Adrenal gland (tissue), 12 donors: ENCODE measurements around the gene LRIG1. TPM values are rescaled to one million over a fixed set of nuclear protein-coding genes. Genes with fewer than 3 reads are reported as not detected.

ENCODE experiments used
- DNase-seq, 7 donors: peaks; one replicate each; pipeline ENCODE4 v3.0.0-alpha.2; 2019 to 2020
- H3K27ac ChIP-seq, 5 donors: fragments of 200-600 bp; sonication (generic) in 4 of 5; 1 replicate in 3 of 5; 2 replicates in 2 of 5; pipeline versions ENCODE4 v1.5.1 to v1.8.0; 2016 to 2020; ENCODE audit warnings: mild to moderate bottlenecking in 1 of 5
- H3K27me3 ChIP-seq: fragments of 200-600 bp; 2 replicates; pipeline ENCODE4 v1.8.0; 2021
- H3K36me3 ChIP-seq, 2 donors: fragments of 200-600 bp; replicated peaks in 1 of 2; 1 replicate in 1 of 2; 2 replicates in 1 of 2; pipeline versions ENCODE4 v1.5.1 to v1.8.0; 2018 to 2022
- H3K4me1 ChIP-seq, 2 donors: fragments of 200-600 bp; replicated peaks in 1 of 2; 1 replicate in 1 of 2; 2 replicates in 1 of 2; pipeline versions ENCODE4 v1.5.1 to v1.8.0; 2018 to 2021
- H3K4me3 ChIP-seq, 4 donors: fragments of 200-600 bp; sonication (generic) in 3 of 4; one replicate each; pipeline ENCODE4 v1.5.1; 2016 to 2018
- H3K9me3 ChIP-seq, 3 donors: fragments of 200-600 bp; sonication (generic) in 1 of 3; replicated peaks in 1 of 3; 1 replicate in 2 of 3; 2 replicates in 1 of 3; pipeline versions ENCODE4 v1.5.1 to v1.8.0; 2016 to 2021
- POLR2A ChIP-seq, 2 donors: fragments of 450-650 bp; IDR thresholded peaks; one replicate each; pipeline ENCODE4 v1.6.1; 2017; ENCODE audit warnings: antibody characterized with exemption in 2 of 2, mild to moderate bottlenecking in 2 of 2, moderate library complexity in 1 of 2
- WGBS, 4 donors: extraction: QIAGEN DNeasy Blood & Tissue Kit in 2 of 4; methylation state at CpG; one replicate each; pipeline versions ENCODE4 v1.1.5 to v1.1.7; 2013 to 2017; 5-methylcytosine and 5-hydroxymethylcytosine counted together
- intact Hi-C, 2 donors: fragments of 100-400 bp; cut with DNase I; formaldehyde crosslinking; loops; one replicate each; pipeline versions ENCODE4 v1.14.1 to v1.15.0; 2022 to 2023
- polyA plus RNA-seq, 3 donors: library from polyadenylated mRNA; stranded (reverse); fragments of 200-250 nt in 2 of 3; fragments of 350-450 nt in 1 of 3; fragmentation: Illumina TruSeq in 1 of 3; extraction: RNeasy Lipid Tissue Mini Kit (QIAGEN cat#74804) in 1 of 3; gene quantifications; one replicate each; pipeline ENCODE4 v1.2.3, GENCODE V29; 2013 to 2014
- total RNA-seq, 9 donors: library from RNA; depleted of rRNA in 4 of 9; stranded (reverse); fragments of >200 nt in 4 of 9; fragments of 120-200 nt in 1 of 9; fragmentation: NEBNext Ultra II Directional in 1 of 9; extraction: Animal tissue kit (Norgen Biotek cat#: 25700) in 1 of 9; gene quantifications; one replicate each; pipeline versions ENCODE4 v1.1.0 to v1.2.4, GENCODE V29; 2013 to 2023
- TF ChIP-seq, protein P1 (sequence below), 6 experiments: fragments of 450-650 bp in 4 of 6; fragments of 200-600 bp in 2 of 6; sonication (generic) in 1 of 6; IDR thresholded peaks; 1 replicate in 5 of 6; 2 replicates in 1 of 6; pipeline versions ENCODE4 v1.5.1 to v1.8.0; 2016 to 2021; ENCODE audit warnings: antibody characterized with exemption in 6 of 6, mild to moderate bottlenecking in 2 of 6, moderate library complexity in 1 of 6
- donor health status: healthy with polysubstance abuse.
- donor health status: Bipolar disorder and iron deficiency.
- donor health status: DM: yes; HTN: yes; CAD: no.
- donor health status: DM: no; HTN: no; CAD: no.
- donor health status: DM: no; HTN: no; CAD: no.
- donor health status: DM: yes; HTN: yes; CAD: no.

LRIG1 gene
- total and polyA plus RNA-seq, 12 donors = 1.5 to 13.3 (median 4.7) TPM

GRCh38 chr3:66479532-66479947 lies 21.3 kb downstream of the LRIG1 start:
- WGBS, 4 donors = 72 to 84% (median 79%) methylated on average over 2 of the region's 2 CpGs
- peaks cover 0 to 8% of the 10 kb centered on the region in 2 donors for H3K4me1 ChIP-seq
- no peaks in the 10 kb centered on the region for H3K36me3 ChIP-seq
- no peaks in the 10 kb centered on the region for H3K27me3 ChIP-seq
- intact Hi-C loops = no loop called here
- TF ChIP-seq, protein P1, sequence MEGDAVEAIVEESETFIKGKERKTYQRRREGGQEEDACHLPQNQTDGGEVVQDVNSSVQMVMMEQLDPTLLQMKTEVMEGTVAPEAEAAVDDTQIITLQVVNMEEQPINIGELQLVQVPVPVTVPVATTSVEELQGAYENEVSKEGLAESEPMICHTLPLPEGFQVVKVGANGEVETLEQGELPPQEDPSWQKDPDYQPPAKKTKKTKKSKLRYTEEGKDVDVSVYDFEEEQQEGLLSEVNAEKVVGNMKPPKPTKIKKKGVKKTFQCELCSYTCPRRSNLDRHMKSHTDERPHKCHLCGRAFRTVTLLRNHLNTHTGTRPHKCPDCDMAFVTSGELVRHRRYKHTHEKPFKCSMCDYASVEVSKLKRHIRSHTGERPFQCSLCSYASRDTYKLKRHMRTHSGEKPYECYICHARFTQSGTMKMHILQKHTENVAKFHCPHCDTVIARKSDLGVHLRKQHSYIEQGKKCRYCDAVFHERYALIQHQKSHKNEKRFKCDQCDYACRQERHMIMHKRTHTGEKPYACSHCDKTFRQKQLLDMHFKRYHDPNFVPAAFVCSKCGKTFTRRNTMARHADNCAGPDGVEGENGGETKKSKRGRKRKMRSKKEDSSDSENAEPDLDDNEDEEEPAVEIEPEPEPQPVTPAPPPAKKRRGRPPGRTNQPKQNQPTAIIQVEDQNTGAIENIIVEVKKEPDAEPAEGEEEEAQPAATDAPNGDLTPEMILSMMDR (IDR thresholded peaks at IDR 0.05) = no peak
- no peak for TF ChIP-seq POLR2A (IDR thresholded peaks at IDR 0.05)
- no peaks in the 10 kb centered on the region for H3K9me3 ChIP-seq
- no peak overlapping the region for H3K4me3 ChIP-seq
- H3K27ac ChIP-seq = no peak overlapping the region
- DNase-seq = no peak

DNA sequence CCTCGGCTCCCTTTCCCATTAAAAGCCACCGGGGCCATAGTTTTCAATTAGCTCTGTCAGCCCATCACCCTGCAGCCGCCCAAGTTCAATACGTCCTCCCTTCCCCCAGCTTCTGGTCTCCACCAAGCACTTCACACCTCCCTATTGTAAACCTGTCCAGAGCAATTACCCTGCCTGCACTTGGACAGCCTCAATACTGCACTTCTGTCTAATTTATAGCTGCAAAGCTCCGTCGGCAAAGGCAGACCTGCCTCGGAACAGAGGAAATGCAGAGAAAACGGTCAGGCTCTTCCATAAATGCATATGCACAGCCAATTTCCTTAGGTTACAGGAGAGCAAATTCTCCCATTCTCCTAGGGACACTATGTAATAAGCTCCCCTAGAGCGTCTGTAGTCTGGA lies 21.9 kb downstream of the LRIG1 start:
- DNase-seq = no peak
- Histone ChIP-seq H3K27me3 (no peaks in the 10 kb centered on the region), H3K4me1 (peaks cover 0 to 8% of the 10 kb centered on the region in 2 donors), H3K4me3 (no peak overlapping the region), H3K27ac (no peak overlapping the region), H3K9me3 (no peaks in the 10 kb centered on the region), H3K36me3 (no peaks in the 10 kb centered on the region)
- intact Hi-C loops = no loop called here
- 59 to 79% (median 78%) methylated on average over 9 of the region's 9 CpGs for WGBS, 4 donors
- no peak for TF ChIP-seq POLR2A (IDR thresholded peaks at IDR 0.05)

GRCh38 chr3:66477856-66478255 lies 23.0 kb downstream of the LRIG1 start:
- intact Hi-C loops = no loop called here
- DNase-seq = no peak
- TF ChIP-seq, protein P1 (IDR thresholded peaks at IDR 0.05) = no peak
- no peak for TF ChIP-seq POLR2A (IDR thresholded peaks at IDR 0.05)
- H3K9me3 ChIP-seq = no peaks in the 10 kb centered on the region
- WGBS, 4 donors = 90 to 94% (median 93%) methylated on average over 7 of the region's 7 CpGs
- no peak overlapping the region for H3K27ac ChIP-seq
- H3K4me3 ChIP-seq = no peak overlapping the region
- peaks cover 0 to 8% of the 10 kb centered on the region in 2 donors for H3K4me1 ChIP-seq
- no peaks in the 10 kb centered on the region for H3K36me3 ChIP-seq
- no peaks in the 10 kb centered on the region for H3K27me3 ChIP-seq

DNA sequence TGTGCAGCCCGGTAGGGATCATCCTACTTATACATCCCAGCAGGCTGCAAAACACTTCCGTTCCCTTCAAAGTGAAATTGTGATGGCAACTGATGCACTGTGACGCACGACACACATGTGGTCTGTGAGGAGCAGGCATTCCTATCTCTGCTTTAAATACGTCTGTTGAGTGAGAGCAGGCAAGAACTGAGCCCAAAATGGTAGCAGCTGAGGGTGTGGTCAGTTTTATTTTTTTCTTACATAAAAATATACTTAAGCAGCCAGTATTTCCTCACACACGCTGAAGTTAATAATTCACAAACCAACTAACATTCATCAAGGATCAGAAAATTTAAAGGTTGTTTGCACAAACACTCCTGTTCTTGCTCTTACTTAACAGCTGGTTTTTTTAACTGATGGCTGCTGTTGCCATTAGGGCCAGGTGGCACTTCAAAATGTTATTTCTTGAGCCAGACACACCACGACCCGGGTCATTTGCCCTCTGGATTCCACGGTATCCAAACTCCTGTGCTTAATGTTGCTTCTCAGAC lies 23.9 kb downstream of the LRIG1 start:
- H3K27ac ChIP-seq = no peak overlapping the region
- H3K36me3 ChIP-seq = no peaks in the 10 kb centered on the region
- TF ChIP-seq, protein P1 (IDR thresholded peaks at IDR 0.05) = no peak
- no peak for TF ChIP-seq POLR2A (IDR thresholded peaks at IDR 0.05)
- WGBS, 4 donors = 86 to 91% (median 87%) methylated on average over 9 of the region's 9 CpGs
- no peaks in the 10 kb centered on the region for H3K9me3 ChIP-seq
- H3K4me3 ChIP-seq = no peak overlapping the region
- H3K27me3 ChIP-seq = no peaks in the 10 kb centered on the region
- DNase-seq = no peak
- peaks cover 0 to 8% of the 10 kb centered on the region in 2 donors for H3K4me1 ChIP-seq
- intact Hi-C loops = no loop called here

DNA sequence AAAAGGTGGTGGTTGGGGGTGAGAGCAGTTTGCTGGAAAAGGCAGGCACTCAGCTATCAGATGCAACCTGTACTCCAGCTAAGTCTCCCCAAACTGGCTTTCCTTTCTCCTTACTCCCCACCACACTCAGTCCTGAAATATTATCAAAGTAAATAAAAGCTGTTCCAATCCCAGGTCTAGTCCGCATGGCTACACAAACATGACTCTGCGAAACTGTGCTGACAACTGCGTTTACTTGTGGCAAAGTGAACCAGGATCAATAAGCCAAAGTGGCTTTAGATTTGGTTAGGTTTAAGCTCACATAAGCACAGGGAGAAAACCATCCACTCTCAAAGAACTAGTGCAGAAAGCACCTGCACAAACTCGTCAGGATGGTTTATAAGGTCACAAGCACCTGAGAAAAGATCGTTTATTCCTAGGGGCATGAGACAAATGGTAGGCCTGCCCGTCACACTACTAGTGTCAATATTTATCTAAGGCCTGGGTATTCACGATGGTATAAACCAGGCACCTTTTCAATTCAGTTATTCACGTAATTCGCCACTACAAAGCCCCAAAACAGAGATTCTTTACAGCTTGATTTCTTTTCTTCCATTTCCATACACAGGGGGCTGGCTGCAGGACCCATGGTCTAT lies 25.3 kb downstream of the LRIG1 start:
- no peaks in the 10 kb centered on the region for H3K9me3 ChIP-seq
- DNase-seq = no peak
- H3K36me3 ChIP-seq = no peaks in the 10 kb centered on the region
- no peaks in the 10 kb centered on the region for H3K27me3 ChIP-seq
- intact Hi-C loops = no loop called here
- 82 to 87% (median 85%) methylated on average over 9 of the region's 9 CpGs for WGBS, 4 donors
- no peak for TF ChIP-seq POLR2A (IDR thresholded peaks at IDR 0.05)
- TF ChIP-seq, protein P1 (IDR thresholded peaks at IDR 0.05) = no peak
- H3K4me3 ChIP-seq = no peak overlapping the region
- no peak overlapping the region for H3K27ac ChIP-seq
- peaks cover 0 to 5% of the 10 kb centered on the region in 2 donors for H3K4me1 ChIP-seq
